Measurements from ENCODE around the gene TSG101. TPM values are rescaled to one million over a fixed set of nuclear protein-coding genes. Genes with fewer than 3 reads are reported as not detected.

The TSG101 gene
- total and polyA plus RNA-seq, 10 of the 15 experiments (the other 5 are each of a cell fraction or from before 2014, with no cell fraction given) = 22.3 to 147 (median 84.9) TPM

DNA sequence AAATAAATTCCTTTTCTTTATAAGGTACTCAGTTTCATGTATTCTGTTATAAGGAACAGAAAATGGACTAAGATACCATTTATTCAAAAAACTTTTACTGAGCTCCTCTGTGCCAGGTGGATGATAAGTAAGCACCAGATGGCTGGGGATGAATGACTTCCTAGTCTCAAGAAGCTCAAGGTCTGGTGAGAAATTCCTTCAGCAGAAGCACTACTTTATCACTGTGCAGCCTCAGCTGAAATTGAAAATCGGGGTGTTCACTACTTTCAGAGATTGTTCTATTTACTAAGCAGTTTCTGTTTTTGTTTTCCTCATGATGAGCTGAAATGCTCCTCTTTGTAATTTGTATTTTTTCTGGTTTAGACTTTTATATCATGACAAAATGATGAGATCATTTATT is 63.3 kb downstream of the TSG101 start:
- H3K4me3 ChIP-seq = no peak overlapping the region
- no peak for FAIRE-seq
- H3K4me1 ChIP-seq (ENCODE audit: control insufficient read depth, insufficient read depth, low read length) = peaks cover 3% of the 10 kb centered on the region; the same call in 1 of the 2 replicates
- intact Hi-C loops (cut with micrococcal nuclease; ENCODE audit: unreplicated experiment) = no loop called here
- no peak for DNase-seq (ENCODE audit: low read depth, low spot score)
- no peak overlapping the region for H2AFZ ChIP-seq (ENCODE audit: control insufficient read depth, low read depth, low read length)
- in situ Hi-C loops (cut with MboI) = no loop called here
- no peaks in the 10 kb centered on the region for H4K20me1 ChIP-seq (ENCODE audit: control insufficient read depth, insufficient read depth)
- H3K27me3 ChIP-seq (replicated peaks in 1 of 2; ENCODE audit: control insufficient read depth in 2 of 2, insufficient read depth in 2 of 2, low read length in 1 of 2) = no peaks in the 10 kb centered on the region
- BruUV-seq (replicated peaks) = no TSS peak
- no peaks in the 10 kb centered on the region for H3K79me2 ChIP-seq (ENCODE audit: control insufficient read depth, insufficient read depth, low read length)
- 0% methylated on average over 1 of the region's 1 CpG for WGBS (ENCODE audit: insufficient coverage, insufficient replicate concordance, low lambda C conversion rate, missing lambda C conversion rate)
- H3K9me3 ChIP-seq (replicated peaks; ENCODE audit: control insufficient read depth, insufficient read depth, low read length) = no peaks in the 10 kb centered on the region
- no peak for ATAC-seq
- H3K27ac ChIP-seq (ENCODE audit: control insufficient read depth, insufficient read depth) = no peak overlapping the region
- RAD21 ChIA-PET (ENCODE audit: unreplicated experiment) = no interaction called here
- H3K4me2 ChIP-seq (ENCODE audit: control insufficient read depth, insufficient read depth) = no peak overlapping the region
- H3K9ac ChIP-seq (ENCODE audit: control insufficient read depth, insufficient read depth, low read length) = no peak overlapping the region
- CTCF ChIA-PET = interaction anchor here (0.6 kb wide), 1 partner anchor 141 kb away, joined by 3 read pairs; no protein-coding TSS in a partner anchor
- TF ChIP-seq HDAC6 (IDR thresholded peaks at IDR 0.05; ENCODE audit: unreplicated experiment) (no peak), GATAD2B (conservative IDR thresholded peaks at IDR 0.05; ENCODE audit: low read depth) (no peak), ZZZ3 (IDR thresholded peaks at IDR 0.05; ENCODE audit: control insufficient read depth, insufficient read length, low read depth) (no peak), USF2 (IDR thresholded peaks at IDR 0.05; ENCODE audit: borderline replicate concordance, low read depth, low read length) (no peak), NFYA (IDR thresholded peaks at IDR 0.05; ENCODE audit: borderline replicate concordance, low read depth, low read length) (no peak), CUX1 (IDR thresholded peaks at IDR 0.05; ENCODE audit: insufficient replicate concordance, low read depth, low read length) (no peak)
- H3K36me3 ChIP-seq (ENCODE audit: control insufficient read depth in 2 of 2, insufficient read depth in 2 of 2, low read length in 1 of 2) = no peaks in the 10 kb centered on the region
- POLR2A ChIA-PET = no interaction called here
- SMC1A ChIA-PET (ENCODE audit: uncharacterized antibody, unreplicated experiment) = no interaction called here

Measured in GM12878 (cell line).